Endodermal cell (in vitro differentiated cells): ENCODE measurements around the gene SDHA. TPM values are rescaled to one million over a fixed set of nuclear protein-coding genes. Genes with fewer than 3 reads are reported as not detected.

ENCODE experiments used
- DNase-seq: peaks from one replicate; pipeline ENCODE4 v3.0.0-alpha.2; 2017
- H3K27ac ChIP-seq: 2 replicates; pipeline ENCODE4 v1.5.1; 2013; ENCODE audit warnings: mild to moderate bottlenecking, low read depth, low read length, moderate library complexity
- H3K27me3 ChIP-seq: 2 replicates; pipeline ENCODE4 v1.6.1; 2013; ENCODE audit warnings: mild to moderate bottlenecking, low read length, moderate library complexity; ENCODE audit not compliant: insufficient read depth, control insufficient read depth, poor library complexity, severe bottlenecking
- H3K36me3 ChIP-seq: 2 replicates; pipeline ENCODE4 v1.7.0; 2013; ENCODE audit warnings: mild to moderate bottlenecking, low read length, moderate library complexity; ENCODE audit not compliant: control insufficient read depth, insufficient read depth
- H3K4me1 ChIP-seq: one replicate; pipeline ENCODE4 v1.7.0; 2013; ENCODE audit warnings: low read length; ENCODE audit not compliant: control insufficient read depth, insufficient read depth
- H3K4me3 ChIP-seq: 2 replicates; pipeline ENCODE4 v1.5.1; 2013; ENCODE audit warnings: mild to moderate bottlenecking, low read length, moderate library complexity
- H3K9ac ChIP-seq: 2 replicates; pipeline ENCODE4 v1.6.1; 2013; ENCODE audit warnings: mild to moderate bottlenecking, low read length, moderate library complexity; ENCODE audit not compliant: poor library complexity, severe bottlenecking; ENCODE audit errors: extremely low read depth
- H3K9me3 ChIP-seq: 2 replicates; pipeline ENCODE4 v1.6.1; 2013; ENCODE audit warnings: mild to moderate bottlenecking, low read length, moderate library complexity; ENCODE audit not compliant: control insufficient read depth
- H3K27ac Mint-ChIP-seq: 2 replicates; pipeline ENCODE4 v1.8.0; 2020; ENCODE audit warnings: mixed read lengths
- H3K27me3 Mint-ChIP-seq: 2 replicates; pipeline ENCODE4 v1.8.0; 2021; ENCODE audit warnings: mild to moderate bottlenecking, mixed read lengths; ENCODE audit not compliant: insufficient read depth
- H3K36me3 Mint-ChIP-seq: 2 replicates; pipeline ENCODE4 v1.8.0; 2020; ENCODE audit warnings: low read depth, mixed read lengths
- H3K4me1 Mint-ChIP-seq: 2 replicates; pipeline ENCODE4 v1.8.0; 2020; ENCODE audit warnings: mixed read lengths
- H3K4me3 Mint-ChIP-seq: 2 replicates; pipeline ENCODE4 v1.8.0; 2020; ENCODE audit warnings: mild to moderate bottlenecking, moderate library complexity, mixed read lengths
- H3K9me3 Mint-ChIP-seq: 2 replicates; pipeline ENCODE4 v1.8.0; 2020; ENCODE audit warnings: mild to moderate bottlenecking, mixed read lengths
- CTCF ChIP-seq: fragments of 200-600 bp; sonication (generic); conservative IDR thresholded peaks from 2 replicates; pipeline ENCODE4 v1.5.0; 2021; ENCODE audit warnings: antibody characterized with exemption, mild to moderate bottlenecking
- WGBS, 2 experiments: methylation state at CpG; one replicate each; pipeline versions ENCODE4 v1.1.5 to v1.1.7; 2013; ENCODE audit warnings: missing lambda C conversion rate in 2 of 2, mixed read lengths in 1 of 2; ENCODE audit not compliant: insufficient coverage in 1 of 2, insufficient read length in 1 of 2; 5-methylcytosine and 5-hydroxymethylcytosine counted together
- total RNA-seq, 2 donors: library from RNA; stranded (reverse); fragmentation: NEBNext Ultra II Directional in 1 of 2; extraction: Animal tissue kit (Norgen Biotek cat#: 25700) in 1 of 2; gene quantifications; 2 replicates in 1 of 2; 3 replicates in 1 of 2; pipeline ENCODE4 v1.2.1, GENCODE V29; 2021

The SDHA gene
- total RNA-seq, 2 donors from 2014 or later, result 61.6 to 73.1 TPM

DNA sequence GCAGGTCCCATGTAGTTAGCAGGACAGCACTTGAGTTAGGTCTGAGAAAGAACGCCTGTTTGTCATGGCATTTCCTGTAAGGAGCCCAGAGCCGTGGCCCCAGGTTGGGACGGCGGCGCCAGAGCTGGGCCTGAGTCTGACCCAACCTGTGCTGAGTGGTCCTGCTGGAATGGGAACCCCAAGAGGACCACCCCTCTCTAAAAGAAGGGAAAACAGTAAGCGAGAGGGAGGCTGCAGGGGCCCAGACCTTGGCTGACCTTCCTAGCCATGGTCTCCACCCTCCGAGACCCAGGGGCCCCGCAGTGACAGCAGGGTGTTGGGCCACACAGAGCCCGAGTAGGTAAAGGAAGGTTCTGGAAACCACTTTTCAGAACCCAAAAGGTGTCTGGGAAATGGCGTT lies 28.6 kb upstream of the SDHA start:
- peaks cover 7% of the 10 kb centered on the region for H3K4me1 Mint-ChIP-seq
- H3K9me3 ChIP-seq, result no peaks in the 10 kb centered on the region
- no peak overlapping the region for H3K27ac Mint-ChIP-seq
- TF ChIP-seq CTCF, result no peak
- H3K4me3 ChIP-seq, result no peak overlapping the region
- no peak overlapping the region for H3K9ac ChIP-seq
- H3K36me3 ChIP-seq, result no peaks in the 10 kb centered on the region
- H3K27ac ChIP-seq, result no peak overlapping the region
- no peaks in the 10 kb centered on the region for H3K9me3 Mint-ChIP-seq
- H3K27me3 Mint-ChIP-seq, result peaks cover 4% of the 10 kb centered on the region
- no peaks in the 10 kb centered on the region for H3K4me1 ChIP-seq
- 98% methylated on average over 9 of the region's 10 CpGs; no CpG with 5 or more reads in 1 of the 2 experiments for whole genome bisulfite sequencing, 2 experiments
- no peaks in the 10 kb centered on the region for H3K36me3 Mint-ChIP-seq
- no peak for DNase-seq
- no peak overlapping the region for H3K4me3 Mint-ChIP-seq
- no peaks in the 10 kb centered on the region for H3K27me3 ChIP-seq

GRCh38 chr5:189976-190365 lies 28.1 kb upstream of the SDHA start:
- no peak for DNase-seq
- H3K9ac ChIP-seq, result no peak overlapping the region
- H3K27me3 ChIP-seq, result no peaks in the 10 kb centered on the region
- H3K27ac ChIP-seq, result no peak overlapping the region
- H3K27me3 Mint-ChIP-seq, result peaks cover 4% of the 10 kb centered on the region
- no peaks in the 10 kb centered on the region for H3K36me3 ChIP-seq
- no peak for TF ChIP-seq CTCF
- H3K4me1 ChIP-seq, result no peaks in the 10 kb centered on the region
- no peaks in the 10 kb centered on the region for H3K9me3 ChIP-seq
- WGBS, 2 experiments, result 86 to 89% methylated on average over 5 to 11 of the region's 11 CpGs
- no peak overlapping the region for H3K4me3 Mint-ChIP-seq
- no peaks in the 10 kb centered on the region for H3K36me3 Mint-ChIP-seq
- no peaks in the 10 kb centered on the region for H3K9me3 Mint-ChIP-seq
- no peak overlapping the region for H3K27ac Mint-ChIP-seq
- no peak overlapping the region for H3K4me3 ChIP-seq
- peaks cover 7% of the 10 kb centered on the region for H3K4me1 Mint-ChIP-seq

- Histone ChIP-seq H3K9ac (no peak overlapping the region), H3K36me3 (no peaks in the 10 kb centered on the region), H3K4me1 (no peaks in the 10 kb centered on the region), H3K4me3 (no peak overlapping the region), H3K9me3 (no peaks in the 10 kb centered on the region), H3K27me3 (no peaks in the 10 kb centered on the region), H3K27ac (no peak overlapping the region)
- TF ChIP-seq CTCF, result no peak
- 80 to 95% methylated on average over 8 to 16 of the region's 16 CpGs for WGBS, 2 experiments
- no peaks in the 10 kb centered on the region for H3K36me3 Mint-ChIP-seq
- no peak overlapping the region for H3K4me3 Mint-ChIP-seq
- H3K9me3 Mint-ChIP-seq, result no peaks in the 10 kb centered on the region
- peaks cover 7% of the 10 kb centered on the region for H3K4me1 Mint-ChIP-seq
- no peak overlapping the region for H3K27ac Mint-ChIP-seq
- H3K27me3 Mint-ChIP-seq, result peaks cover 4% of the 10 kb centered on the region
- DNase-seq, result no peak
These were observed 27.6 kb upstream of the SDHA start for GRCh38 chr5:190366-191035.
